Neural progenitor cell (in vitro differentiated cells): ENCODE results near the gene ABCD4. TPM values are rescaled to one million over a fixed set of nuclear protein-coding genes. Genes with fewer than 3 reads are reported as not detected.
A peak's percentile ranks its signal among the peaks of the same experiment; 100 is the strongest.

Experiments used
- DNase-seq: peaks from one replicate; pipeline ENCODE4 v3.0.0-alpha.2; 2016; ENCODE audit warnings: low spot score
- H2AFZ ChIP-seq: fragments of 200-600 bp; sonication (generic); replicated peaks from 2 replicates; pipeline ENCODE4 v1.6.1; 2016; ENCODE audit warnings: antibody characterized with exemption
- H3F3A ChIP-seq: fragments of 200-600 bp; sonication (generic); 2 replicates; pipeline ENCODE4 v1.6.1; 2016; ENCODE audit warnings: antibody characterized with exemption, low read depth
- H3K27ac ChIP-seq: fragments of 200-600 bp; sonication (generic); 2 replicates; pipeline ENCODE4 v1.5.1; 2016; ENCODE audit warnings: mild to moderate bottlenecking
- H3K27me3 ChIP-seq: fragments of 200-600 bp; sonication (generic); 2 replicates; pipeline ENCODE4 v1.6.1; 2016; ENCODE audit warnings: mild to moderate bottlenecking, moderate library complexity
- H3K36me3 ChIP-seq: fragments of 200-600 bp; sonication (generic); 2 replicates; pipeline ENCODE4 v1.5.1; 2016
- H3K4me1 ChIP-seq: fragments of 200-600 bp; sonication (generic); 2 replicates; pipeline ENCODE4 v1.6.1; 2016; ENCODE audit warnings: mixed run types
- H3K4me2 ChIP-seq: fragments of 200-600 bp; sonication (generic); 2 replicates; pipeline ENCODE4 v1.6.1; 2016
- H3K4me3 ChIP-seq: fragments of 200-600 bp; sonication (generic); 2 replicates; pipeline ENCODE4 v1.5.1; 2016
- H3K79me2 ChIP-seq: fragments of 200-600 bp; sonication (generic); 2 replicates; pipeline ENCODE4 v1.6.1; 2016; ENCODE audit warnings: low read depth
- H3K9ac ChIP-seq: fragments of 200-600 bp; sonication (generic); 2 replicates; pipeline ENCODE4 v1.6.1; 2016
- H3K9me3 ChIP-seq: fragments of 200-600 bp; sonication (generic); 2 replicates; pipeline ENCODE4 v1.5.1; 2016; ENCODE audit warnings: low read depth
- H4K20me1 ChIP-seq: fragments of 200-600 bp; sonication (generic); 2 replicates; pipeline ENCODE4 v1.6.1; 2016; ENCODE audit warnings: low read depth
- H3K27ac Mint-ChIP-seq: 3 replicates; pipeline ENCODE4 v1.8.0; 2021; ENCODE audit warnings: mixed read lengths
- H3K27me3 Mint-ChIP-seq: 2 replicates; pipeline ENCODE4 v1.8.0; 2022; ENCODE audit warnings: low read depth, mild to moderate bottlenecking, inconsistent platforms, moderate library complexity, mixed read lengths; ENCODE audit not compliant: insufficient read depth
- H3K36me3 Mint-ChIP-seq: 3 replicates; pipeline ENCODE4 v1.8.0; 2021; ENCODE audit warnings: mixed read lengths
- H3K4me1 Mint-ChIP-seq: 3 replicates; pipeline ENCODE4 v1.8.0; 2021; ENCODE audit warnings: mixed read lengths
- H3K4me3 Mint-ChIP-seq: 3 replicates; pipeline ENCODE4 v1.8.0; 2021; ENCODE audit warnings: mild to moderate bottlenecking, moderate library complexity, mixed read lengths
- H3K9me3 Mint-ChIP-seq: 3 replicates; pipeline ENCODE4 v1.8.0; 2020; ENCODE audit warnings: mixed read lengths
- EZH2 ChIP-seq: fragments of 200-600 bp; sonication (generic); IDR thresholded peaks from 2 replicates; pipeline ENCODE4 v1.6.1; 2017; ENCODE audit warnings: antibody characterized with exemption, mild to moderate bottlenecking, moderate library complexity
- EZH2phosphoT487 ChIP-seq: fragments of 200-600 bp; sonication (generic); IDR thresholded peaks from 2 replicates; pipeline ENCODE4 v1.6.1; 2017; ENCODE audit warnings: antibody characterized with exemption
- total RNA-seq: library from RNA; depleted of rRNA; stranded (reverse); fragments of >200 nt; gene quantifications from 2 replicates; pipeline ENCODE4 v1.2.3, GENCODE V29; 2015; ENCODE audit warnings: low replicate concordance
- TF ChIP-seq, protein P1 (sequence below): fragments of 200-600 bp; sonication (generic); IDR thresholded peaks from 2 replicates; pipeline ENCODE4 v1.5.1; 2017; ENCODE audit warnings: antibody characterized with exemption, mild to moderate bottlenecking

ABCD4 gene
- total RNA-seq, 1 donor from 2014 or later = 66.6 TPM

GRCh38 chr14:74296037-74296467 lies 6.7 kb downstream of the ABCD4 start:
- peaks cover 89% of the 10 kb centered on the region for H4K20me1 ChIP-seq
- H3K36me3 ChIP-seq = no peaks in the 10 kb centered on the region
- H3K27ac Mint-ChIP-seq = no peak overlapping the region
- peaks cover 21% of the 10 kb centered on the region for H3F3A ChIP-seq
- no peak for DNase-seq
- peaks cover 61% of the 10 kb centered on the region for H3K79me2 ChIP-seq
- no peak overlapping the region for H3K27ac ChIP-seq
- no peak overlapping the region for H3K9ac ChIP-seq
- TF ChIP-seq EZH2phosphoT487 (no peak), EZH2 (no peak)
- H3K4me1 Mint-ChIP-seq = peaks cover 12% of the 10 kb centered on the region
- peaks cover 2% of the 10 kb centered on the region for H3K27me3 Mint-ChIP-seq
- no peaks in the 10 kb centered on the region for H3K9me3 ChIP-seq
- peaks cover 28% of the 10 kb centered on the region for H3K36me3 Mint-ChIP-seq
- H3K4me1 ChIP-seq = peaks cover 14% of the 10 kb centered on the region
- H3K4me3 Mint-ChIP-seq = no peak overlapping the region
- H2AFZ ChIP-seq = no peak overlapping the region
- H3K4me2 ChIP-seq = no peak overlapping the region
- no peaks in the 10 kb centered on the region for H3K9me3 Mint-ChIP-seq
- no peaks in the 10 kb centered on the region for H3K27me3 ChIP-seq
- H3K4me3 ChIP-seq = no peak overlapping the region

DNA sequence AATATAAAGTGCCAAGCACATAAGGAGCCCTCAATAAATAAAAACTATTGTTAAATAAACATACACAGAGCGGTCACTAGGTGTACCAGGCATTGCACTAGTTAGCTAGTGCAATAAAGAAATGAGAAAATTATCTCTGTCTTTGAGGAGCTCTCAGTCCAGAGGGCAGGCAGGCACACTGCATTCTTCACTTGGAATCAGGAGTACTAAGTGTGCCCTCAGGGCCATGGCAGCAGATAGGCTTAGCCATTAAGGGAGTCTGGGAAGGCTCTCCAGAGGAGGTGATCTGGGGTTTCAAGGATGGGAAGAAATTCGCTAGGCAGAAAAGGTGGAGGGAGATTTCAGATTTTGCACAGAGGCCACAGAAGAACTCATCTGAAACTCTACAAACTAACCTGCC lies 9.1 kb downstream of the ABCD4 start:
- Mint-ChIP-seq H3K27ac (peak overlapping the region; percentile 42), H3K27me3 (peaks cover 2% of the 10 kb centered on the region), H3K9me3 (no peaks in the 10 kb centered on the region), H3K36me3 (peaks cover 24% of the 10 kb centered on the region), H3K4me1 (peaks cover 2% of the 10 kb centered on the region), H3K4me3 (no peak overlapping the region)
- H3K27ac ChIP-seq = no peak overlapping the region
- no peaks in the 10 kb centered on the region for H3K36me3 ChIP-seq
- no peaks in the 10 kb centered on the region for H3K9me3 ChIP-seq
- H2AFZ ChIP-seq = no peak overlapping the region
- peaks cover 9% of the 10 kb centered on the region for H3F3A ChIP-seq
- H3K27me3 ChIP-seq = no peaks in the 10 kb centered on the region
- TF ChIP-seq EZH2 = no peak
- TF ChIP-seq, protein P1, sequence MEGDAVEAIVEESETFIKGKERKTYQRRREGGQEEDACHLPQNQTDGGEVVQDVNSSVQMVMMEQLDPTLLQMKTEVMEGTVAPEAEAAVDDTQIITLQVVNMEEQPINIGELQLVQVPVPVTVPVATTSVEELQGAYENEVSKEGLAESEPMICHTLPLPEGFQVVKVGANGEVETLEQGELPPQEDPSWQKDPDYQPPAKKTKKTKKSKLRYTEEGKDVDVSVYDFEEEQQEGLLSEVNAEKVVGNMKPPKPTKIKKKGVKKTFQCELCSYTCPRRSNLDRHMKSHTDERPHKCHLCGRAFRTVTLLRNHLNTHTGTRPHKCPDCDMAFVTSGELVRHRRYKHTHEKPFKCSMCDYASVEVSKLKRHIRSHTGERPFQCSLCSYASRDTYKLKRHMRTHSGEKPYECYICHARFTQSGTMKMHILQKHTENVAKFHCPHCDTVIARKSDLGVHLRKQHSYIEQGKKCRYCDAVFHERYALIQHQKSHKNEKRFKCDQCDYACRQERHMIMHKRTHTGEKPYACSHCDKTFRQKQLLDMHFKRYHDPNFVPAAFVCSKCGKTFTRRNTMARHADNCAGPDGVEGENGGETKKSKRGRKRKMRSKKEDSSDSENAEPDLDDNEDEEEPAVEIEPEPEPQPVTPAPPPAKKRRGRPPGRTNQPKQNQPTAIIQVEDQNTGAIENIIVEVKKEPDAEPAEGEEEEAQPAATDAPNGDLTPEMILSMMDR = no peak
- TF ChIP-seq EZH2phosphoT487 = no peak
- H3K9ac ChIP-seq = no peak overlapping the region
- peaks cover 37% of the 10 kb centered on the region for H3K79me2 ChIP-seq
- H4K20me1 ChIP-seq = peaks cover 78% of the 10 kb centered on the region
- no peak overlapping the region for H3K4me3 ChIP-seq
- DNase-seq = no peak
- H3K4me2 ChIP-seq = no peak overlapping the region
- no peaks in the 10 kb centered on the region for H3K4me1 ChIP-seq

DNA sequence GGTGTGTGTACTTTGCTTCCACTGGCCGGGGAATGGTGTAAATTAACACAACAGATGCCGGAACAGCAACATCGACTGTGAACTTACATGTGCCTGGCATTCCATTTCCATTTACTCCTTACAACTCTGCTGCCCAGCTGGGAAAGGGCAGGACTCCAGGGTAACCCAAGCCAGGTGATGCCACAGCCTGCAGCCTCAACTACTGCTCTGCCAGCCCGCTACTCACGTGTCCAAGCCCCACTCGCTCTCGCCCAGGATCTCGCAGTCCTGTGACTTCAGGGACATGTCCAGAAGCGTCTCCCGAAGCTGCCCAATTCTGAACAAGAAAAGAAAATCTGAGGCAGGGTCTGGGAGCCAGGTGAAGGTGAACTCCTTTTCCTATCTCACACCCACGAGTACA lies 10.7 kb downstream of the ABCD4 start:
- H2AFZ ChIP-seq = no peak overlapping the region
- H3K79me2 ChIP-seq = peaks cover 23% of the 10 kb centered on the region
- no peak overlapping the region for H3K4me3 ChIP-seq
- no peak for DNase-seq
- no peaks in the 10 kb centered on the region for H3K27me3 Mint-ChIP-seq
- H3K27ac ChIP-seq = no peak overlapping the region
- peaks cover 9% of the 10 kb centered on the region for H3F3A ChIP-seq
- H3K4me1 Mint-ChIP-seq = peaks cover 2% of the 10 kb centered on the region
- peaks cover 23% of the 10 kb centered on the region for H3K36me3 Mint-ChIP-seq
- no peak overlapping the region for H3K4me3 Mint-ChIP-seq
- no peaks in the 10 kb centered on the region for H3K9me3 ChIP-seq
- H3K4me1 ChIP-seq = no peaks in the 10 kb centered on the region
- H3K27ac Mint-ChIP-seq = no peak overlapping the region
- TF ChIP-seq EZH2 (no peak), EZH2phosphoT487 (no peak)
- TF ChIP-seq, protein P1 = no peak
- H3K4me2 ChIP-seq = no peak overlapping the region
- no peaks in the 10 kb centered on the region for H3K9me3 Mint-ChIP-seq
- no peaks in the 10 kb centered on the region for H3K36me3 ChIP-seq
- H4K20me1 ChIP-seq = peaks cover 64% of the 10 kb centered on the region
- no peak overlapping the region for H3K9ac ChIP-seq
- H3K27me3 ChIP-seq = no peaks in the 10 kb centered on the region

GRCh38 chr14:74290415-74290814 lies 12.3 kb downstream of the ABCD4 start:
- Mint-ChIP-seq H3K9me3 (no peaks in the 10 kb centered on the region), H3K4me3 (no peak overlapping the region), H3K4me1 (no peaks in the 10 kb centered on the region), H3K27ac (no peak overlapping the region), H3K27me3 (no peaks in the 10 kb centered on the region), H3K36me3 (peaks cover 20% of the 10 kb centered on the region)
- H3K9ac ChIP-seq = no peak overlapping the region
- no peaks in the 10 kb centered on the region for H3K27me3 ChIP-seq
- H3K79me2 ChIP-seq = peaks cover 15% of the 10 kb centered on the region
- no peak overlapping the region for H2AFZ ChIP-seq
- no peaks in the 10 kb centered on the region for H3K36me3 ChIP-seq
- H3K4me2 ChIP-seq = no peak overlapping the region
- peaks cover 9% of the 10 kb centered on the region for H3F3A ChIP-seq
- H3K4me3 ChIP-seq = no peak overlapping the region
- TF ChIP-seq, protein P1 = peak; percentile 60
- no peak for TF ChIP-seq EZH2phosphoT487
- no peak overlapping the region for H3K27ac ChIP-seq
- DNase-seq = peak; percentile 55
- no peaks in the 10 kb centered on the region for H3K4me1 ChIP-seq
- H3K9me3 ChIP-seq = no peaks in the 10 kb centered on the region
- H4K20me1 ChIP-seq = peaks cover 49% of the 10 kb centered on the region
